HG03159 (cell line): ENCODE results near the gene RBM11.

Source experiments
- ATAC-seq: cut with Tn5 transposase; IDR thresholded peaks from one replicate; pipeline ENCODE4 v1.9.1; 2021; ENCODE audit warnings: mild to moderate bottlenecking, moderate library complexity; ENCODE audit not compliant: unreplicated experiment

Gene RBM11

GRCh38 chr21:14267076-14267475, 51.1 kb downstream of the RBM11 start:
- ATAC-seq = no peak

GRCh38 chr21:14270631-14271030, 54.7 kb downstream of the RBM11 start:
- no peak for ATAC-seq

GRCh38 chr21:14271053-14271452, 55.1 kb downstream of the RBM11 start:
- ATAC-seq = no peak

- no peak for ATAC-seq
Measured at GRCh38 chr21:14271641-14272040, 55.7 kb downstream of the RBM11 start.

- ATAC-seq = no peak
Measured at GRCh38 chr21:14273736-14274538, 58.0 kb downstream of the RBM11 start.

- ATAC-seq = no peak
Measured at GRCh38 chr21:14275702-14276205, 59.8 kb downstream of the RBM11 start.
